HG02759 (cell line): Measurements from ENCODE around the gene NAGS.
"Not testable (repeated sequence)": the region's sequence is repeated elsewhere in the genome, so short reads cannot be mapped to it uniquely, and the experiment has no call there.

Experiments used
- ATAC-seq: cut with Tn5 transposase; IDR thresholded peaks from one replicate; pipeline ENCODE4 v1.9.1; 2021; ENCODE audit warnings: mild to moderate bottlenecking, moderate library complexity; ENCODE audit not compliant: unreplicated experiment

NAGS gene

GRCh38 chr17:44004077-44004760 lies at the start of gene NAGS:
TSS of gene NAGS (plus strand) at chr17:44004622. CDS start at chr17:44004664, 42 bp downstream.
- ATAC-seq: no peak

GRCh38 chr17:43956222-43956621 lies 48.2 kb upstream of the NAGS start:
- ATAC-seq: no peak

GRCh38 chr17:43958748-43959352 lies 45.6 kb upstream of the NAGS start:
- ATAC-seq: no peak

- not testable (repeated sequence) for ATAC-seq
Measured at GRCh38 chr17:43961292-43961691, 43.1 kb upstream of the NAGS start.

GRCh38 chr17:43961954-43962353 lies 42.5 kb upstream of the NAGS start:
- ATAC-seq: no peak

GRCh38 chr17:43962479-43962878 lies 41.9 kb upstream of the NAGS start:
- ATAC-seq: no peak

- no peak for ATAC-seq
Measured at GRCh38 chr17:43966276-43966675, 38.1 kb upstream of the NAGS start.

GRCh38 chr17:43967251-43967875 lies 37.1 kb upstream of the NAGS start:
- no peak for ATAC-seq

- ATAC-seq: no peak
Measured at GRCh38 chr17:43970366-43970765, 34.1 kb upstream of the NAGS start.

GRCh38 chr17:43971436-43971835 lies 33.0 kb upstream of the NAGS start:
- ATAC-seq: not testable (repeated sequence)

GRCh38 chr17:43972444-43973212 lies 31.8 kb upstream of the NAGS start:
- ATAC-seq: not testable (repeated sequence)

GRCh38 chr17:43974382-43975266 lies 29.8 kb upstream of the NAGS start:
- ATAC-seq: no peak

- ATAC-seq: no peak
Measured at GRCh38 chr17:43975898-43976297, 28.5 kb upstream of the NAGS start.

- ATAC-seq: no peak
Measured at GRCh38 chr17:43976963-43977837, 27.2 kb upstream of the NAGS start.

- ATAC-seq: no peak
Measured at GRCh38 chr17:43978078-43978477, 26.3 kb upstream of the NAGS start.

- no peak for ATAC-seq
Measured at GRCh38 chr17:43979011-43979410, 25.4 kb upstream of the NAGS start.

GRCh38 chr17:43979671-43980070 lies 24.8 kb upstream of the NAGS start:
- no peak for ATAC-seq

GRCh38 chr17:43982171-43982570 lies 22.3 kb upstream of the NAGS start:
- no peak for ATAC-seq

GRCh38 chr17:43983196-43983514 lies 21.3 kb upstream of the NAGS start:
- no peak for ATAC-seq
